Measurements from ENCODE around the gene AMER1.

The AMER1 gene

GRCh38 chrX:64195862-64196261 is 9.6 kb downstream of the AMER1 start:
- Histone ChIP-seq H2BK15ac (ENCODE audit: low read length) (no peak overlapping the region), H3K4me3 (ENCODE audit: low read length in 2 of 2) (no peak overlapping the region), H3K4ac (ENCODE audit: low read length) (no peak overlapping the region), H3K14ac (ENCODE audit: low read length) (no peak overlapping the region), H2BK12ac (ENCODE audit: low read length) (no peak overlapping the region), H4K91ac (ENCODE audit: low read depth, low read length, poor library complexity) (no peak overlapping the region), H2BK120ac (ENCODE audit: low read depth, low read length) (no peak overlapping the region), H3K4me2 (ENCODE audit: insufficient read depth, low read length, poor library complexity, severe bottlenecking) (no peak overlapping the region), H2BK5ac (ENCODE audit: low read length) (no peak overlapping the region), H3K9ac (ENCODE audit: low read depth, low read length, poor library complexity) (no peak overlapping the region), H2AFZ (ENCODE audit: low read length) (no peak overlapping the region), H3K27me3 (ENCODE audit: control insufficient read depth in 3 of 3, insufficient read depth in 3 of 3, low read depth in 1 of 3, low read length in 3 of 3) (no peaks in the 10 kb centered on the region), H3K18ac (ENCODE audit: low read length) (no peak overlapping the region), H2AK5ac (ENCODE audit: low read depth, low read length) (no peak overlapping the region), H3K79me1 (ENCODE audit: low read depth, low read length) (no peaks in the 10 kb centered on the region), H3K27ac (replicated peaks; ENCODE audit: low read length) (no peak overlapping the region), H3K36me3 (replicated peaks in 1 of 2; ENCODE audit: control insufficient read depth in 2 of 2, insufficient read depth in 2 of 2, low read length in 2 of 2) (peaks cover 6 to 29% of the 10 kb centered on the region in 2 donors), H3K4me1 (ENCODE audit: control insufficient read depth in 2 of 2, insufficient read depth in 1 of 2, low read depth in 1 of 2, low read length in 2 of 2) (no peaks in the 10 kb centered on the region), H3K9me3 (replicated peaks in 1 of 2; ENCODE audit: control insufficient read depth in 2 of 2, insufficient read depth in 1 of 2, low read depth in 1 of 2, low read length in 2 of 2) (no peaks in the 10 kb centered on the region), H3K23ac (ENCODE audit: low read depth, low read length, poor library complexity) (no peak overlapping the region), H4K8ac (ENCODE audit: low read depth, low read length) (no peak overlapping the region)
- DNase-seq (ENCODE audit: low spot score), result no peak
- WGBS, 2 donors (ENCODE audit: extremely low coverage in 2 of 2, insufficient read length in 2 of 2, insufficient replicate concordance in 1 of 2), result no CpG with 5 or more reads among the region's 1 CpG

- no peak overlapping the region for H4K8ac ChIP-seq (ENCODE audit: low read depth, low read length)
- no peak overlapping the region for H3K9ac ChIP-seq (ENCODE audit: low read depth, low read length, poor library complexity)
- no peak overlapping the region for H3K4me2 ChIP-seq (ENCODE audit: insufficient read depth, low read length, poor library complexity, severe bottlenecking)
- H2AFZ ChIP-seq (ENCODE audit: low read length), result no peak overlapping the region
- no peak overlapping the region for H3K27ac ChIP-seq (replicated peaks; ENCODE audit: low read length)
- no CpG with 5 or more reads among the region's 5 CpGs for WGBS, 2 donors (ENCODE audit: extremely low coverage in 2 of 2, insufficient read length in 2 of 2, insufficient replicate concordance in 1 of 2)
- no peaks in the 10 kb centered on the region for H3K79me1 ChIP-seq (ENCODE audit: low read depth, low read length)
- H3K9me3 ChIP-seq (replicated peaks in 1 of 2; ENCODE audit: control insufficient read depth in 2 of 2, insufficient read depth in 1 of 2, low read depth in 1 of 2, low read length in 2 of 2), result no peaks in the 10 kb centered on the region
- H3K4me3 ChIP-seq (ENCODE audit: low read length in 2 of 2), result no peak overlapping the region
- H2BK5ac ChIP-seq (ENCODE audit: low read length), result no peak overlapping the region
- H3K4me1 ChIP-seq (ENCODE audit: control insufficient read depth in 2 of 2, insufficient read depth in 1 of 2, low read depth in 1 of 2, low read length in 2 of 2), result no peaks in the 10 kb centered on the region
- no peaks in the 10 kb centered on the region for H3K27me3 ChIP-seq (ENCODE audit: control insufficient read depth in 3 of 3, insufficient read depth in 3 of 3, low read depth in 1 of 3, low read length in 3 of 3)
- H4K91ac ChIP-seq (ENCODE audit: low read depth, low read length, poor library complexity), result no peak overlapping the region
- no peak for DNase-seq (ENCODE audit: low spot score)
- H3K23ac ChIP-seq (ENCODE audit: low read depth, low read length, poor library complexity), result no peak overlapping the region
- no peak overlapping the region for H2BK12ac ChIP-seq (ENCODE audit: low read length)
- no peak overlapping the region for H2AK5ac ChIP-seq (ENCODE audit: low read depth, low read length)
- peaks cover 8 to 46% of the 10 kb centered on the region in 2 donors for H3K36me3 ChIP-seq (replicated peaks in 1 of 2; ENCODE audit: control insufficient read depth in 2 of 2, insufficient read depth in 2 of 2, low read length in 2 of 2)
- no peak overlapping the region for H2BK120ac ChIP-seq (ENCODE audit: low read depth, low read length)
- no peak overlapping the region for H2BK15ac ChIP-seq (ENCODE audit: low read length)
- no peak overlapping the region for H3K4ac ChIP-seq (ENCODE audit: low read length)
- H3K18ac ChIP-seq (ENCODE audit: low read length), result no peak overlapping the region
- H3K14ac ChIP-seq (ENCODE audit: low read length), result no peak overlapping the region
Measured at GRCh38 chrX:64192673-64193072, 12.8 kb downstream of the AMER1 start.

DNA sequence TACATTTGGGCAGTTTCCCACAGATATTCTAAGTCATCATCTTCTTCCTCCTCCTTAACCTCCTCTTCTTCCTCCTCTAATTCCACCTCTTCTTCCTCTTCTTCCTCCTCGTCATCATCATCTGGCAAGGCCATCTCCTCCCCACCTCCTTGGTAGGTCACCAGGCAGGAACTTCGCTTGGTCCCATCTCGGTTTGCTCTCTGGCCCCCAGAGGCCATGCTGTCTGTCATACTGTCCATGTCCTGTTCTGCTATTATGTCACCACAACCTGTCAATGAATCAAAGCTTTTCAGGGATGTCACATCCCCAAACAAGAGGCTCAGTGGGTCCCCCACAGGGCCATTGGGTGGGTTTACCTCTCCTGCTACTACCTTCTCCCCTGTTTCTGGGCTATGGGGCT is 13.5 kb downstream of the AMER1 start:
- Histone ChIP-seq H3K4me3 (ENCODE audit: low read length in 2 of 2) (no peak overlapping the region), H3K4ac (ENCODE audit: low read length) (no peak overlapping the region), H4K8ac (ENCODE audit: low read depth, low read length) (no peak overlapping the region), H3K27ac (replicated peaks; ENCODE audit: low read length) (no peak overlapping the region), H3K79me1 (ENCODE audit: low read depth, low read length) (no peaks in the 10 kb centered on the region), H2BK15ac (ENCODE audit: low read length) (no peak overlapping the region), H3K9ac (ENCODE audit: low read depth, low read length, poor library complexity) (no peak overlapping the region), H3K14ac (ENCODE audit: low read length) (no peak overlapping the region), H2AK5ac (ENCODE audit: low read depth, low read length) (no peak overlapping the region), H3K9me3 (replicated peaks in 1 of 2; ENCODE audit: control insufficient read depth in 2 of 2, insufficient read depth in 1 of 2, low read depth in 1 of 2, low read length in 2 of 2) (no peaks in the 10 kb centered on the region), H3K23ac (ENCODE audit: low read depth, low read length, poor library complexity) (no peak overlapping the region), H4K91ac (ENCODE audit: low read depth, low read length, poor library complexity) (no peak overlapping the region), H2BK12ac (ENCODE audit: low read length) (no peak overlapping the region), H3K36me3 (replicated peaks in 1 of 2; ENCODE audit: control insufficient read depth in 2 of 2, insufficient read depth in 2 of 2, low read length in 2 of 2) (peaks cover 8 to 52% of the 10 kb centered on the region in 2 donors), H2AFZ (ENCODE audit: low read length) (no peak overlapping the region), H3K4me2 (ENCODE audit: insufficient read depth, low read length, poor library complexity, severe bottlenecking) (no peak overlapping the region), H2BK120ac (ENCODE audit: low read depth, low read length) (no peak overlapping the region), H3K4me1 (ENCODE audit: control insufficient read depth in 2 of 2, insufficient read depth in 1 of 2, low read depth in 1 of 2, low read length in 2 of 2) (no peaks in the 10 kb centered on the region), H3K18ac (ENCODE audit: low read length) (no peak overlapping the region), H3K27me3 (ENCODE audit: control insufficient read depth in 3 of 3, insufficient read depth in 3 of 3, low read depth in 1 of 3, low read length in 3 of 3) (no peaks in the 10 kb centered on the region), H2BK5ac (ENCODE audit: low read length) (no peak overlapping the region)
- DNase-seq (ENCODE audit: low spot score), result no peak
- WGBS, 2 donors (ENCODE audit: extremely low coverage in 2 of 2, insufficient read length in 2 of 2, insufficient replicate concordance in 1 of 2), result 100% methylated on average over 1 of the region's 3 CpGs; no CpG with 5 or more reads in 1 of the 2 donors

GRCh38 chrX:64191281-64192010 is 14.1 kb downstream of the AMER1 start:
- no peak overlapping the region for H2AFZ ChIP-seq (ENCODE audit: low read length)
- no peak overlapping the region for H3K9ac ChIP-seq (ENCODE audit: low read depth, low read length, poor library complexity)
- H3K4ac ChIP-seq (ENCODE audit: low read length), result no peak overlapping the region
- DNase-seq (ENCODE audit: low spot score), result no peak
- H3K18ac ChIP-seq (ENCODE audit: low read length), result no peak overlapping the region
- H2BK12ac ChIP-seq (ENCODE audit: low read length), result no peak overlapping the region
- H3K4me2 ChIP-seq (ENCODE audit: insufficient read depth, low read length, poor library complexity, severe bottlenecking), result no peak overlapping the region
- H4K91ac ChIP-seq (ENCODE audit: low read depth, low read length, poor library complexity), result no peak overlapping the region
- H3K36me3 ChIP-seq (replicated peaks in 1 of 2; ENCODE audit: control insufficient read depth in 2 of 2, insufficient read depth in 2 of 2, low read length in 2 of 2), result peaks cover 8 to 53% of the 10 kb centered on the region in 2 donors
- H2BK120ac ChIP-seq (ENCODE audit: low read depth, low read length), result no peak overlapping the region
- no CpG with 5 or more reads among the region's 19 CpGs for WGBS, 2 donors (ENCODE audit: extremely low coverage in 2 of 2, insufficient read length in 2 of 2, insufficient replicate concordance in 1 of 2)
- no peak overlapping the region for H3K14ac ChIP-seq (ENCODE audit: low read length)
- no peaks in the 10 kb centered on the region for H3K79me1 ChIP-seq (ENCODE audit: low read depth, low read length)
- H2BK15ac ChIP-seq (ENCODE audit: low read length), result no peak overlapping the region
- no peak overlapping the region for H2BK5ac ChIP-seq (ENCODE audit: low read length)
- no peak overlapping the region for H2AK5ac ChIP-seq (ENCODE audit: low read depth, low read length)
- no peaks in the 10 kb centered on the region for H3K9me3 ChIP-seq (replicated peaks in 1 of 2; ENCODE audit: control insufficient read depth in 2 of 2, insufficient read depth in 1 of 2, low read depth in 1 of 2, low read length in 2 of 2)
- no peak overlapping the region for H3K4me3 ChIP-seq (ENCODE audit: low read length in 2 of 2)
- H3K4me1 ChIP-seq (ENCODE audit: control insufficient read depth in 2 of 2, insufficient read depth in 1 of 2, low read depth in 1 of 2, low read length in 2 of 2), result no peaks in the 10 kb centered on the region
- H3K27me3 ChIP-seq (ENCODE audit: control insufficient read depth in 3 of 3, insufficient read depth in 3 of 3, low read depth in 1 of 3, low read length in 3 of 3), result no peaks in the 10 kb centered on the region
- H3K27ac ChIP-seq (replicated peaks; ENCODE audit: low read length), result no peak overlapping the region
- H4K8ac ChIP-seq (ENCODE audit: low read depth, low read length), result no peak overlapping the region
- H3K23ac ChIP-seq (ENCODE audit: low read depth, low read length, poor library complexity), result no peak overlapping the region
